IMR-90 (cell line): ENCODE data around the gene CCL11. TPM values are rescaled to one million over a fixed set of nuclear protein-coding genes. Genes with fewer than 3 reads are reported as not detected.

Experiments used
- ATAC-seq: fragments of 200-7000 bp; cut with Tn5 transposase; 2 replicates; pipeline ENCODE4 v1.9.1; 2020; ENCODE audit warnings: low read depth, mild to moderate bottlenecking, moderate library complexity
- BruUV-seq: library from RNA; stranded (reverse); fragments of 400-500 nt; replicated peaks from 2 replicates; lab custom pipeline; 2021; lab: Mats Ljungman, UMichigan
- CTCF ChIA-PET: fragments of 300-600 bp; formaldehyde crosslinking; extraction: SDS; loops from one replicate; lab custom pipeline; 2021; ENCODE audit warnings: antibody characterized with exemption; lab: Yijun Ruan, JAX
- POLR2A ChIA-PET: fragments of 300-600 bp; sonication (Branson Sonifier 250); formaldehyde crosslinking; loops from one replicate; lab custom pipeline; 2022; ENCODE audit warnings: antibody characterized with exemption; ENCODE audit not compliant: unreplicated experiment; lab: Charles Lee
- DNase-seq: peaks from one replicate; pipeline ENCODE4 v3.0.0; 2013
- H2AFZ ChIP-seq: replicated peaks from 2 replicates; pipeline ENCODE3; 2013; ENCODE audit warnings: low read length, mild to moderate bottlenecking; ENCODE audit not compliant: poor library complexity
- H2AK5ac ChIP-seq: 2 replicates; pipeline ENCODE4 v1.6.1; 2013; ENCODE audit warnings: low read depth, low read length, inconsistent platforms
- H2AK9ac ChIP-seq: replicated peaks from 2 replicates; pipeline ENCODE3; 2013; ENCODE audit warnings: mild to moderate bottlenecking, low read depth, low read length, moderate library complexity; ENCODE audit not compliant: poor library complexity
- H2BK120ac ChIP-seq: 2 replicates; pipeline ENCODE4 v1.6.1; 2013; ENCODE audit warnings: low read depth, low read length, inconsistent platforms
- H2BK15ac ChIP-seq: 3 replicates; pipeline ENCODE4 v1.6.1; 2013; ENCODE audit warnings: low read depth, low read length, inconsistent platforms
- H2BK20ac ChIP-seq: 2 replicates; pipeline ENCODE4 v1.6.1; 2013; ENCODE audit warnings: low read depth, mild to moderate bottlenecking, inconsistent platforms, low read length, moderate library complexity
- H2BK5ac ChIP-seq: 2 replicates; pipeline ENCODE4 v1.6.1; 2013; ENCODE audit warnings: mild to moderate bottlenecking, low read depth, low read length, inconsistent platforms; ENCODE audit not compliant: poor library complexity, severe bottlenecking
- H3K14ac ChIP-seq: replicated peaks from 2 replicates; pipeline ENCODE4 v1.6.1; 2013; ENCODE audit warnings: low read depth, low read length, inconsistent platforms
- H3K18ac ChIP-seq: 2 replicates; pipeline ENCODE4 v1.6.1; 2013; ENCODE audit warnings: low read depth, low read length, control low read depth
- H3K23ac ChIP-seq: 2 replicates; pipeline ENCODE4 v1.6.1; 2013; ENCODE audit warnings: low read depth, low read length, inconsistent platforms
- H3K27ac ChIP-seq: 2 replicates; pipeline ENCODE4 v1.5.1; 2013; ENCODE audit warnings: mild to moderate bottlenecking, control low read depth, low read length; ENCODE audit not compliant: insufficient read depth
- H3K27me3 ChIP-seq: 2 replicates; pipeline ENCODE4 v1.6.1; 2013; ENCODE audit warnings: low read length; ENCODE audit not compliant: control insufficient read depth, insufficient read depth
- H3K36me3 ChIP-seq: 2 replicates; pipeline ENCODE4 v1.6.1; 2013; ENCODE audit warnings: low read length, mixed read lengths; ENCODE audit not compliant: control insufficient read depth, insufficient read depth
- H3K4ac ChIP-seq: 2 replicates; pipeline ENCODE4 v1.6.1; 2013; ENCODE audit warnings: low read depth, low read length, inconsistent platforms
- H3K4me1 ChIP-seq: 2 replicates; pipeline ENCODE4 v1.6.1; 2013; ENCODE audit warnings: low read length, mixed read lengths; ENCODE audit not compliant: control insufficient read depth, insufficient read depth
- H3K4me2 ChIP-seq: 2 replicates; pipeline ENCODE4 v1.6.1; 2013; ENCODE audit warnings: low read depth, mild to moderate bottlenecking, control low read depth, low read length, moderate library complexity
- H3K4me3 ChIP-seq: 2 replicates; pipeline ENCODE4 v1.5.1; 2013; ENCODE audit warnings: low read depth, mild to moderate bottlenecking, control low read depth, low read length, moderate library complexity; ENCODE audit not compliant: insufficient read depth
- H3K56ac ChIP-seq: 2 replicates; pipeline ENCODE4 v1.6.1; 2013; ENCODE audit warnings: low read length, inconsistent platforms; ENCODE audit not compliant: insufficient read depth; ENCODE audit errors: extremely low read depth
- H3K79me1 ChIP-seq, 2 experiments: 2 replicates each; pipeline ENCODE4 v1.6.1; 2013; ENCODE audit warnings: low read length in 2 of 2, inconsistent platforms in 1 of 2, low read depth in 1 of 2
- H3K9ac ChIP-seq: 2 replicates; pipeline ENCODE4 v1.6.1; 2013; ENCODE audit warnings: low read depth, low read length, control low read depth
- H3K9me1 ChIP-seq: 2 replicates; pipeline ENCODE4 v1.6.1; 2013; ENCODE audit warnings: low read length, inconsistent platforms; ENCODE audit not compliant: insufficient read depth
- H3K9me3 ChIP-seq: 2 replicates; pipeline ENCODE4 v1.6.1; 2013; ENCODE audit warnings: low read length; ENCODE audit not compliant: control insufficient read depth, insufficient read depth
- H4K20me1 ChIP-seq: 2 replicates; pipeline ENCODE4 v1.6.1; 2013; ENCODE audit warnings: low read length, inconsistent platforms; ENCODE audit not compliant: insufficient read depth
- H4K5ac ChIP-seq: 2 replicates; pipeline ENCODE4 v1.6.1; 2013; ENCODE audit warnings: mild to moderate bottlenecking, low read depth, low read length, control low read depth
- H4K8ac ChIP-seq, 2 experiments: 2 replicates each; pipeline ENCODE4 v1.6.1; 2013; ENCODE audit warnings: low read depth in 2 of 2, low read length in 2 of 2, control low read depth in 1 of 2, inconsistent platforms in 1 of 2
- H4K91ac ChIP-seq: 2 replicates; pipeline ENCODE4 v1.6.1; 2013; ENCODE audit warnings: low read depth, low read length, inconsistent platforms; ENCODE audit not compliant: insufficient read depth
- CHD1 ChIP-seq: IDR thresholded peaks from 2 replicates; pipeline ENCODE4 v1.6.1; 2012; ENCODE audit warnings: low read depth, low read length, improper control_type of control experiment
- MAFK ChIP-seq: IDR thresholded peaks from 2 replicates; pipeline ENCODE4 v1.6.1; 2012; ENCODE audit warnings: low read depth, low read length, improper control_type of control experiment
- MAZ ChIP-seq: IDR thresholded peaks from 2 replicates; pipeline ENCODE4 v1.6.1; 2012; ENCODE audit warnings: low read depth, mild to moderate bottlenecking, low read length, improper control_type of control experiment, moderate library complexity, borderline replicate concordance
- NFE2L2 ChIP-seq: fragments of 150-350 bp; IDR thresholded peaks from 2 replicates; pipeline ENCODE4 v1.6.1; 2016; ENCODE audit warnings: low read depth, mild to moderate bottlenecking, low read length
- POLR2A ChIP-seq: IDR thresholded peaks from 2 replicates; pipeline ENCODE4 v1.6.1; 2012; ENCODE audit warnings: mild to moderate bottlenecking, low read depth, low read length
- RAD21 ChIP-seq: IDR thresholded peaks from 2 replicates; pipeline ENCODE4 v1.6.1; 2012; ENCODE audit warnings: low read length, improper control_type of control experiment
- RCOR1 ChIP-seq: IDR thresholded peaks from 2 replicates; pipeline ENCODE4 v1.6.1; 2012; ENCODE audit warnings: mild to moderate bottlenecking, low read length, improper control_type of control experiment; ENCODE audit not compliant: insufficient replicate concordance
- WGBS, 2 experiments: methylation state at CpG; one replicate each; pipeline versions ENCODE4 v1.1.5 to v1.1.7; 2013; ENCODE audit warnings: missing lambda C conversion rate in 2 of 2; ENCODE audit not compliant: insufficient read length in 1 of 2; ENCODE audit errors: extremely low coverage in 2 of 2; 5-methylcytosine and 5-hydroxymethylcytosine counted together
- dilution Hi-C: fragments of 300-500 bp; cut with HindIII; formaldehyde crosslinking; loops from one replicate; pipeline ENCODE4 v1.14.3; 2018; ENCODE audit warnings: low sequenced_read_pairs; ENCODE audit not compliant: unreplicated experiment
- in situ Hi-C: fragments of 300-500 bp; cut with MboI; formaldehyde crosslinking; loops from 3 replicates; pipeline ENCODE4 v1.14.3; 2019; ENCODE audit warnings: low sequenced_read_pairs, inconsistent platforms, mixed read lengths
- intact Hi-C: fragments of 100-400 bp; cut with micrococcal nuclease; formaldehyde crosslinking; loops from 2 replicates; pipeline ENCODE4 v1.10.0; 2022
- polyA plus RNA-seq, 3 experiments: library from polyadenylated mRNA; depleted of rRNA; stranded (reverse); fragments of >200 nt; gene quantifications; 2 replicates each; pipeline ENCODE4 v1.2.3, GENCODE V29; 2012; ENCODE audit warnings: low replicate concordance in 1 of 3
- total RNA-seq: library from RNA; depleted of rRNA; stranded (reverse); fragments of >200 nt; gene quantifications from 2 replicates; pipeline ENCODE4 v1.2.3, GENCODE V29; 2012

CCL11 gene
- total and polyA plus RNA-seq, 2 of the 4 experiments (the other 2 are of a cell fraction), result not detected

DNA sequence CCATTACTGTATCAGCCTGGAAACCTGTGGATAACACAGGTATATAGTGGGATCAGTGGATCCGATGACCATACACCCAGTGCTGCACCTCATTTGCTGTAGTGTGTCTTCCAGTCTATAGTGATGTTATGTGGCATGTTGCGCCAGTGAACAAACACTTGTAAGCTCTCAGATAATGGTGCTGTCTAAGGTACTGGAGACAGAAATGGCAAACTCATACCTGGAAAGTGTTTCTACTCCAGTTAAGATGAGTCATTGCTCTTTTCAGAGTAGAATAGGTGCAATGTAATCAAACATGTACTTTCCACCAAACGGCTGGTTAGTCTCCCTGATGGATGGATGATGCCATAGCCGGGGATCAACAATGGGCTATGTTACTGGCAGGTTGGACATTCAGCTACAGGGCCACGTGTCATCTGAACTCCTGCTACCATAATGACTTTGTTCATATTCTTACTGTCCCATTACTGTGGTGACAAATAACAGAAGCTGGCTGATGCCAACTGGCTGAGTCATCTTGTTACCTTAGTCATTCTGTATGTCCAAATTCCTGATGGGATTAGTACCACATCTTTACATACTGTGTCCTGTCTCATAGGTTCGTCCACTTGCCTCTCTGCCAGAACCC lies 6.3 kb downstream of the CCL11 start:
- intact Hi-C loops, result no loop called here

More for the DNA sequence above, 6.3 kb downstream of the CCL11 start:
- Histone ChIP-seq H3K23ac (no peak overlapping the region), H3K9me1 (no peaks in the 10 kb centered on the region), H3K4me1 (no peaks in the 10 kb centered on the region; the same call in 1 of the 2 replicates), H3K27ac (no peak overlapping the region), H2BK15ac (no peak overlapping the region), H3K79me1 (no peaks in the 10 kb centered on the region), H2AFZ (no peak overlapping the region), H3K4me2 (no peak overlapping the region), H4K5ac (no peak overlapping the region), H4K20me1 (no peaks in the 10 kb centered on the region), H3K4ac (no peak overlapping the region), H2BK5ac (no peak overlapping the region), H3K9me3 (no peaks in the 10 kb centered on the region), H3K56ac (no peak overlapping the region), H4K8ac (no peak overlapping the region), H2AK9ac (no peak overlapping the region), H3K4me3 (no peak overlapping the region), H3K9ac (no peak overlapping the region), H2AK5ac (no peak overlapping the region), H4K91ac (no peak overlapping the region), H2BK20ac (no peak overlapping the region), H3K36me3 (no peaks in the 10 kb centered on the region), H2BK120ac (no peak overlapping the region), H3K27me3 (no peaks in the 10 kb centered on the region; the same call in none of the 2 replicates), H3K14ac (no peak overlapping the region), H3K18ac (no peak overlapping the region)
- ChIA-PET CTCF (no interaction called here), POLR2A (no interaction called here)
- no TSS peak for BruUV-seq
- 90% methylated on average over 2 of the region's 6 CpGs; no CpG with 5 or more reads in 1 of the 2 experiments for WGBS, 2 experiments
- in situ Hi-C loops, result no loop called here
- dilution Hi-C loops, result no loop called here
- DNase-seq, result no peak
- no peak for TF ChIP-seq RAD21
- TF ChIP-seq POLR2A, result no peak
- TF ChIP-seq CHD1, result no peak
- no peak for TF ChIP-seq MAZ
- TF ChIP-seq MAFK, result no peak
- TF ChIP-seq NFE2L2, result no peak
- TF ChIP-seq RCOR1, result no peak
- no peak for ATAC-seq
